ENCODE measurements around the gene SERPINA4. TPM values are rescaled to one million over a fixed set of nuclear protein-coding genes. Genes with fewer than 3 reads are reported as not detected.
A peak's percentile ranks its signal among the peaks of the same experiment; 100 is the strongest.

The SERPINA4 gene
- total and polyA plus RNA-seq, 2 of the 13 experiments (the other 11 are each of a cell fraction or from before 2014, with no cell fraction given) = 39.1 to 57.8 TPM

- 0 out of 2 replicates have a peak, but pooled peaks have one; percentile 47 for TF ChIP-seq CAMTA2 (CRISPR knock-in tag; IDR thresholded peaks at IDR 0.05; ENCODE audit: borderline replicate concordance)
- no peak for TF ChIP-seq NFE2L1 (CRISPR knock-in tag; IDR thresholded peaks at IDR 0.05; ENCODE audit: borderline replicate concordance)
- no peak overlapping the region for H3K9ac ChIP-seq (ENCODE audit: insufficient read depth, low read depth, low read length)
- CTCF ChIA-PET (ENCODE audit: low intra/inter-chr PET ratio, low total read pairs) = no interaction called here
- H3K4me3 ChIP-seq (replicated peaks in 1 of 3; ENCODE audit: insufficient read depth in 1 of 3, low read depth in 2 of 3, low read length in 3 of 3) = no peak overlapping the region
- DNase-seq (ENCODE audit: low spot score) = no peak
- POLR2A ChIA-PET = interaction anchor here (4.9 to 8.1 kb wide), 4 partner anchors 9 to 29 kb away, joined by 48 to 142 read pairs (median 102); partner anchors contain the start of genes SERPINA4 and SERPINA5
- BruUV-seq (replicated peaks) = no TSS peak
- ATAC-seq = no peak
- H2AFZ ChIP-seq (ENCODE audit: low read length) = no peak overlapping the region
- H3K4me2 ChIP-seq (ENCODE audit: low read depth, low read length) = no peak overlapping the region
- no peaks in the 10 kb centered on the region for H3K36me3 ChIP-seq (replicated peaks in 1 of 2; ENCODE audit: control insufficient read depth in 1 of 2, insufficient read depth in 2 of 2, low read length in 2 of 2)
- no peak for FAIRE-seq
- no peaks in the 10 kb centered on the region for H4K20me1 ChIP-seq (ENCODE audit: insufficient read depth, low read length)
- peaks cover 74% of the 10 kb centered on the region for H3K4me1 ChIP-seq (ENCODE audit: insufficient read depth, low read length)
- no peaks in the 10 kb centered on the region for H3K27me3 ChIP-seq (ENCODE audit: control insufficient read depth in 1 of 2, insufficient read depth in 2 of 2, low read length in 2 of 2)
- no peaks in the 10 kb centered on the region for H3K79me2 ChIP-seq (ENCODE audit: insufficient read depth, low read length)
- no peaks in the 10 kb centered on the region for H3K9me3 ChIP-seq (ENCODE audit: low read length)
- in situ Hi-C loops (cut with HindIII; ENCODE audit: extremely low pct_ligation_motif_present, low pct_unique_long_range_greater_than_20kb) = no loop called here
- 85% methylated on average over 8 of the region's 9 CpGs for WGBS (ENCODE audit: low lambda C conversion rate)
- peak overlapping the region; percentile 47 for H3K27ac ChIP-seq (ENCODE audit: extremely low read length, insufficient read depth, low read length)
- intact Hi-C loops (cut with micrococcal nuclease; ENCODE audit: unreplicated experiment) = no loop called here
These were observed 9.2 kb downstream of the SERPINA4 start for GRCh38 chr14:94570440-94570839.

DNA sequence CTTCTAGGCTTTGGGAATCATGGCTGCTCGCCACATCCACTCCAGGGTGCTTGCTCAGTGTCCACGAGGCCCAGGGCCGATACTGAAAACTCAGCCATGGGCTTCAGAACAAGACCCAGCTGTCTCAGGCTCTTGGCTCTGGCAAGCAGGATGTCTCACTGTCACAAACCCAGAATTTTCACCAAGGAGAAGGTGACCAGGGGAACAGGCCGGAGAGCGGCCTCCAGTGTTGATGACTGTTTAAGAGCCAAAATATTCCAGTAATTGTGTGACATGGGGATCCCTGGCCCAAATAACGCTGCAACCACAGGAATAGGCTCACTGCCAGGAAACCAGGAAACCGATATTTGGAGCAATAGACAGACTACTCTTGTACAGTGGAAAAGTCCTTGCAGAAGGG lies 10.2 kb downstream of the SERPINA4 start:
- ATAC-seq (no peak), DNase-seq (ENCODE audit: low spot score) (no peak), FAIRE-seq (no peak)
- in situ Hi-C loops (cut with HindIII; ENCODE audit: extremely low pct_ligation_motif_present, low pct_unique_long_range_greater_than_20kb) (no loop called here), intact Hi-C loops (cut with micrococcal nuclease; ENCODE audit: unreplicated experiment) (no loop called here)
- no peak for TF ChIP-seq FOXA1 (IDR thresholded peaks at IDR 0.05)
- TF ChIP-seq FOXA1 (CRISPR knock-in tag; IDR thresholded peaks at IDR 0.05) = no peak
- 0 out of 2 replicates have a peak, but pooled peaks have one; percentile 5 for TF ChIP-seq ZIK1 (CRISPR knock-in tag; IDR thresholded peaks at IDR 0.05; ENCODE audit: borderline replicate concordance, low read depth)
- H3K4me2 ChIP-seq (ENCODE audit: low read depth, low read length) = no peak overlapping the region
- H3K27ac ChIP-seq (ENCODE audit: extremely low read length, insufficient read depth, low read length) = peak overlapping the region; percentile 94
- no peak overlapping the region for H2AFZ ChIP-seq (ENCODE audit: low read length)
- H3K36me3 ChIP-seq (replicated peaks in 1 of 2; ENCODE audit: control insufficient read depth in 1 of 2, insufficient read depth in 2 of 2, low read length in 2 of 2) = no peaks in the 10 kb centered on the region
- H3K9me3 ChIP-seq (ENCODE audit: low read length) = no peaks in the 10 kb centered on the region
- POLR2A ChIA-PET = interaction anchor here (1.7 to 8.1 kb wide), 6 partner anchors 10 to 42 kb away, joined by 8 to 142 read pairs (median 72); partner anchors contain the start of genes SERPINA3, SERPINA4 and SERPINA5
- peaks cover 83% of the 10 kb centered on the region for H3K4me1 ChIP-seq (ENCODE audit: insufficient read depth, low read length)
- no peaks in the 10 kb centered on the region for H3K79me2 ChIP-seq (ENCODE audit: insufficient read depth, low read length)
- H3K4me3 ChIP-seq (replicated peaks in 1 of 3; ENCODE audit: insufficient read depth in 1 of 3, low read depth in 2 of 3, low read length in 3 of 3) = no peak overlapping the region
- CTCF ChIA-PET (ENCODE audit: low intra/inter-chr PET ratio, low total read pairs) = no interaction called here
- no peaks in the 10 kb centered on the region for H4K20me1 ChIP-seq (ENCODE audit: insufficient read depth, low read length)
- no peak overlapping the region for H3K9ac ChIP-seq (ENCODE audit: insufficient read depth, low read depth, low read length)
- BruUV-seq (replicated peaks) = no TSS peak
- H3K27me3 ChIP-seq (ENCODE audit: control insufficient read depth in 1 of 2, insufficient read depth in 2 of 2, low read length in 2 of 2) = no peaks in the 10 kb centered on the region
- WGBS (ENCODE audit: low lambda C conversion rate) = 89% methylated on average over 5 of the region's 7 CpGs

All from HepG2 (cell line).